Muscle of leg (tissue), 11 donors: Measurements from ENCODE around the gene PDGFRB. TPM values are rescaled to one million over a fixed set of nuclear protein-coding genes. Genes with fewer than 3 reads are reported as not detected.

Experiments used
- DNase-seq: peaks from one replicate; pipeline ENCODE4 v3.0.0; 2013
- H3K27ac ChIP-seq: one replicate; pipeline ENCODE4 v1.5.1; 2013; ENCODE audit warnings: mild to moderate bottlenecking, low read length, control low read depth
- H3K27me3 ChIP-seq: one replicate; pipeline ENCODE4 v1.6.1; 2013; ENCODE audit warnings: low read length; ENCODE audit not compliant: control insufficient read depth, insufficient read depth
- H3K36me3 ChIP-seq: one replicate; pipeline ENCODE4 v1.6.1; 2013; ENCODE audit warnings: low read length; ENCODE audit not compliant: control insufficient read depth, insufficient read depth
- H3K4me1 ChIP-seq: one replicate; pipeline ENCODE4 v1.6.1; 2013; ENCODE audit warnings: low read length; ENCODE audit not compliant: control insufficient read depth, insufficient read depth
- H3K4me3 ChIP-seq: one replicate; pipeline ENCODE4 v1.5.1; 2013; ENCODE audit warnings: low read length, control low read depth
- H3K9me3 ChIP-seq: replicated peaks from 2 replicates; pipeline ENCODE4 v1.6.1; 2013; ENCODE audit warnings: low read depth, low read length; ENCODE audit not compliant: control insufficient read depth
- WGBS: methylation state at CpG from one replicate; pipeline ENCODE4 v1.1.5; 2013; ENCODE audit warnings: missing lambda C conversion rate; ENCODE audit not compliant: insufficient coverage; 5-methylcytosine and 5-hydroxymethylcytosine counted together
- polyA plus RNA-seq, 8 donors: library from polyadenylated mRNA; unstranded; fragments of 120-200 nt; gene quantifications; one replicate each; pipeline versions ENCODE4 v1.2.1 to v1.2.3, GENCODE V29; 2013; ENCODE audit warnings: inconsistent platforms in 1 of 8, low replicate concordance in 1 of 8; ENCODE audit not compliant: insufficient read length in 8 of 8, insufficient read depth in 1 of 8
- total RNA-seq: library from RNA; stranded (reverse); fragments of 120-200 nt; gene quantifications from one replicate; pipeline ENCODE4 v1.2.4, GENCODE V29; 2013

PDGFRB gene
- total and polyA plus RNA-seq, 9 donors: 109 to 152 (median 129) TPM

DNA sequence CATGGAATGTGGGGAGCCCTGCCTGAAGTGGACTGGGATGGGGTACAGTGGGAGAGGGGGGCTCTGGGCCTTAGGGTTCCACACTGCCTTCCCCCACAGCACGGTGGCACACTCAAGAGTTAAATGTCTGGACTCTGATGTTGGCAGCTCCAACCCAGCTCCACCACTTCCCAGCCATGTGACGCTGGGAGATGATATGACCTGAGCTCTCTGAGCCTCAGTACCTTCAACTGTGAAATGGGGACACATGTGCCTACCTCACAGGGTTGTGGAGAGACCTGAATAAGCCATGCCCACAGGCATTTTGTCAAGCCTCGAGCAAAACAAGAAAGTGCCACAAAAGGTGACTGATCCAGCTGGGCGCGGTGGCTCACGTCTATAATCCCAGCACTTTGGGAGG is 3.4 kb upstream of the PDGFRB start:
- peaks cover 79% of the 10 kb centered on the region for H3K4me1 ChIP-seq
- H3K9me3 ChIP-seq: no peaks in the 10 kb centered on the region
- H3K27ac ChIP-seq: peak overlapping the region; percentile 47
- H3K4me3 ChIP-seq: no peak overlapping the region
- DNase-seq: no peak
- peaks cover under 1% of the 10 kb centered on the region for H3K36me3 ChIP-seq
- H3K27me3 ChIP-seq: peaks cover 7% of the 10 kb centered on the region
- 64% methylated on average over 5 of the region's 6 CpGs for WGBS

DNA sequence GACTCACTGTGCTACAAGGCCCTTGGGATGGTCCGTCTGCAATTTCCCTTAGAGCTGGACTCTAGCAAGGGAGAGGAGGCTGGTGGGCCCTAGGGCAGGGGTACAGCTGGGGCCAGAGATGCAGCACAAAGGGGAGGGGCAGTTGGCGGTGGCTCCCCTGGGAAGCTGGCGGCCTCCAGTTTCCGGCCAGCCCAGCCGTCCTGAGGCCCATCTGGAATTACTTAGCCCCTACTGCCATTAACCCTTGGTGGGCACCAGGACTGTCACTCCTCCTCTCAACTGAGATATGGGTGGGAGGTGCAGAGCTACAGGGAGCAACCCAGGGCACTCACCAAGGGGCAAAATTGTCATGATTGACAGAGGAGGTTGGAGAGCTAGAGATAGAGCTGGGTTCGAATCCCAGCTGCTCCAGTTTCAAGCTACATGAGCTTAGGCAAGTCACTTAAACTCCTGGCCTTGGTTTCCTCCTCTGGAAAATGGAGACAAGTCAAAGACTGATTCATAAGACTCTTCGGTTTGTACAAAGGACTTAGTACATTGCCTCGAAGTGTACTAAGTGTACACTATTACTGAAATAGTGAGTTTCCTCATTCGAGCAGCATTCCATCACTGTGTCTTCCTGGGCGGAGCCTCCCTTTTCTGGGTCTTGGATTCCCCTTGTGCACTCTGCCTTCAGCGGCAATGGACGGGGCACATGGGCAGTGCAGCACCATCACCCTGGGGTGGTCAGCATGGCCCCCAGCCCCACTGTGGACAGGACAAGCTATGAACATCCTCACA is 2.7 kb upstream of the PDGFRB start:
- WGBS: 30% methylated on average over 7 of the region's 12 CpGs
- Histone ChIP-seq H3K9me3 (no peaks in the 10 kb centered on the region), H3K36me3 (peaks cover 6% of the 10 kb centered on the region), H3K4me1 (peaks cover 79% of the 10 kb centered on the region), H3K27me3 (peaks cover 7% of the 10 kb centered on the region), H3K4me3 (no peak overlapping the region), H3K27ac (peak overlapping the region; percentile 65)
- peak; percentile 53 for DNase-seq

DNA sequence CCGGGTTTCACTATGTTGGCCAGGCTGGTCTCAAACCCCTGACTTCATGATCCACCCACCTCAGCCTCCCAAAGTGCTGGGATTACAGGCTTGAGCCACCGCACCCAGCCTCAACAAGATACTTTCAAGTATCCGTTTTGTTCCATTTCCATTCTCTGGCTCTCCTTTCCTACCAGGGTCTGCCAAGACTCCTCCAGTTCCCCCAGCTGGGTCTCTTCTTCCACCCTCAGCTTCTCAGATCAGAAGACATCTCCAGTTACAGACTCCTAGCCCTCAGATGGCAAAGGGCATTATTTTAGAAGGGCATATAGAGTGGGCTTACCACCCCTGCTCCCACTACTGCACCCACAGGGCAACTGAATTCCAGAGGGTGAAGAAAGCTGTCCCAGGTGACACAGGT is 1.5 kb upstream of the PDGFRB start:
- DNase-seq: peak; percentile 59
- peaks cover 80% of the 10 kb centered on the region for H3K4me1 ChIP-seq
- peaks cover 8% of the 10 kb centered on the region for H3K36me3 ChIP-seq
- H3K4me3 ChIP-seq: no peak overlapping the region
- H3K27ac ChIP-seq: peak overlapping the region; percentile 75
- no peaks in the 10 kb centered on the region for H3K9me3 ChIP-seq
- WGBS: 41% methylated on average over 3 of the region's 3 CpGs
- peaks cover 7% of the 10 kb centered on the region for H3K27me3 ChIP-seq

DNA sequence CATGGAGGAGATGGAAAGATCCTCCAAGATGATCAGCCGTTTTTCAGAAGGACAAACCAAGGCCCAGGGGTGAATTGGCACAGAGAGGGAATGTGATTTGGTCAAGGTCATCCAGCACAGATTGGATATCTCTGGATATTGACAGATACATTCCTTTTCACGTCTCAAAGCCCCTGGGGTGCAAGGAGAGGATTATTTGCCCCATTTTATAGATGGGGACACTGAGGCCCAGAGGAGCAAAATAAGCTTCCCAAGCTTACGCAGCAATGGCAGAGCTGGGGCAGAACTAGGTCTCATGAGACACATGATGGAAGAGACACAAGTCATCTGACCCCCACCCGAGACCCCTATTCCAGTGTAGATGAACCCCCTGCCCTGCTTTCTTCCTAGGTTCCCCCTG is 895 bp upstream of the PDGFRB start:
- Histone ChIP-seq H3K27ac (peak overlapping the region; percentile 87), H3K9me3 (no peaks in the 10 kb centered on the region), H3K4me3 (no peak overlapping the region), H3K4me1 (peaks cover 75% of the 10 kb centered on the region), H3K36me3 (peaks cover 8% of the 10 kb centered on the region), H3K27me3 (peaks cover 7% of the 10 kb centered on the region)
- no peak for DNase-seq
- WGBS: 0% methylated on average over 1 of the region's 4 CpGs

DNA sequence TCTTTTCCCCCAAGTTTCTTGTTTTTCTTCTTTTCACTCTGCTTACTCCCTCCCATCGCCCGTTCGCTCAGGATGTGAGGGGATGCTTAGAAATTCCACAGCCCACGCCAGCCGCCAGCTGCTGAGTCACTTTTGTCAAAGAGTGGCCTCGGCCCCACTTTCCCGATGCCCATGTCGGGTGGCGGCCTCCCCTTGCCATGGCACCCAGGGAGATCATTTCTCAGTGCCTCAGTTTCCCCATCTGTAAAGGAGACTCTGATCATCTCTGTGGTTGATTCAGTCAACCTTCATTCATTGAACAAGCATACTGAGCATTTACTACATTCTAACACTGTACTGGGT is 353 bp upstream of the PDGFRB start:
- H3K27me3 ChIP-seq: peaks cover 7% of the 10 kb centered on the region

DNA sequence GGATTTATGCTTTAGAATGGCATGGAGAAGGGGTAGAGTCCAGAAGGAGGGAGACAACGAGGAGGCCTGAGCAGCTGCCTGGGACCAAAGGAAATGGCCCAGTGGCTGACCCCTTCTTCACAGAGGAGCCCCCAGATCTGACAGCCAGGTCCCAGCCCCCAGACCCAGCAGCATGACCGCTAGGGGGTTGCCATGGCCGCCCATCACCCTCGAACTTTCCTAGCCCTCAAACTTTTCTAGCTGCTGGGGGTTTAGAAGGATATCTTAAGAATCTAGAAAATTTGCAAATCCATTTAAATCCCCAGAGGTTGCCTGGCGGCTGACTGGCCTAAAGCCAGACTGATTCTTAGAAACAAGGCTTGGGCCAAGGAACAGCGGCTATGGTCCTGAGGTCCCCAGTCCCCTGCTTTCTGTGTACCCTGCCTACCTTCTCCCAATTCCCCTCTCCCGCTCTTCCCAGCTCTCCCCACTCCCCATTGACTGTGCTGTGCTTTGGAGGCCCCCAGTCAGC is 972 bp downstream of the PDGFRB start:
- no peak for DNase-seq
- Histone ChIP-seq H3K4me1 (peaks cover 70% of the 10 kb centered on the region), H3K9me3 (no peaks in the 10 kb centered on the region), H3K36me3 (peaks cover 10% of the 10 kb centered on the region), H3K4me3 (peak overlapping the region; percentile 58), H3K27me3 (peaks cover 7% of the 10 kb centered on the region), H3K27ac (peak overlapping the region; percentile 87)
- WGBS: 0% methylated on average over 2 of the region's 7 CpGs

More for the DNA sequence above, 353 bp upstream of the PDGFRB start:
- peaks cover 73% of the 10 kb centered on the region for H3K4me1 ChIP-seq
- H3K36me3 ChIP-seq: peaks cover 10% of the 10 kb centered on the region
- peak overlapping the region; percentile 87 for H3K27ac ChIP-seq
- 0% methylated on average over 9 of the region's 9 CpGs for WGBS
- peak overlapping the region; percentile 58 for H3K4me3 ChIP-seq
- H3K9me3 ChIP-seq: no peaks in the 10 kb centered on the region
- no peak for DNase-seq

DNA sequence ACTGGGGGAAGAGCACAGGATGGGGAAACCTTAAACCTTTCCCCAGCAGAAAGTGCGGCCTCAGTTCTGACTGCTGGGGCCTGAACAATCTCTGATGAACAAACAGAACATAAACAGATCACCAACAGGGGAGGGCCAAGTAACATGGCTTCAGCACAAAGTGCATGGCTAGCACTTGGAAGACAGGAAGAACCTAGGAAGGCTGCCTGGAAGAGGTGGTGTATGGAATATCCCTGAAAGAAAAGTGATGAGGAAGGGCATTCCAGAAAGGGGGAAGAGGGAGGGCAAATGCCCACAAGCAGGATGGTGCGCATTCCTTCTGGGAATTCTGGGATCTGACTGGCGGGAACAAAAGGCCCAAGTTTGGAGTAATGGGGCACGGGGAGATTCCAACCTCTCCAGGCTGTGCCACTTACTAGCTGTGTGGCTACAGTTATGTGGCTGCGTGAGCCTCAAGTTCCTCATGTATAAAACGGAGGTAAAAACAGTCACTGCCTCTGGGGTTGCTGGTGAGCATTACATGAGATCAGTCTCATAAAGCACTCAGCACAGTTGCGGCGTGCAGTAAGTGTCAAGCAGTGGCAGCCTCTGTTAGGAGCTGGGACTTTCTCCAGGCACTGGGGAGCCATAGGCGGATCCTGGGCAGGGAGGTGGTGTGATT is 1.6 kb downstream of the PDGFRB start:
- peak; percentile 69 for DNase-seq
- Histone ChIP-seq H3K4me3 (peak overlapping the region; percentile 58), H3K9me3 (no peaks in the 10 kb centered on the region), H3K27ac (peak overlapping the region; percentile 87), H3K27me3 (peaks cover 7% of the 10 kb centered on the region), H3K36me3 (peaks cover 10% of the 10 kb centered on the region), H3K4me1 (peaks cover 67% of the 10 kb centered on the region)
- 24% methylated on average over 8 of the region's 9 CpGs for WGBS

DNA sequence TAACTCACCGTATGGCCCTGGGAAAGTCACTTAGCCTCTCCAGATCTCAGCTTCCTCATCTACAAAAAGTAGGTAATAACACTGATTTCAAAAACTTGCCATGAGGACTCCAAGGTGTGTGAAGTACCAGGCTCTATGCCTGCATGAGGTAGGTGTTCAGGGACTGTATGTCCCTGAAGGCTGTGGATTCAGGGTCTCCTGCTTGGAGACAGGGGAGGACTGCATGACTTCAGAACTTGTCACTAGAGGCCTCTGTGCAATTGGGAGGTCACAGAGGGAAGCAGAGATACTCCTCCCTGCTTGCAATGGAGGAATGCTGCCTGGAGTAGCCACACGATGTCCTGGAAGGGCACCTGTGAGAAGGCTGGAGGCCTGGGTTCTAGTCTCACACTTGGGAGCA is 2.2 kb downstream of the PDGFRB start:
- peak overlapping the region; percentile 58 for H3K4me3 ChIP-seq
- H3K4me1 ChIP-seq: peaks cover 64% of the 10 kb centered on the region
- peaks cover 7% of the 10 kb centered on the region for H3K27me3 ChIP-seq
- WGBS: no CpG with 5 or more reads among the region's 2 CpGs
- no peak for DNase-seq
- peaks cover 12% of the 10 kb centered on the region for H3K36me3 ChIP-seq
- H3K9me3 ChIP-seq: no peaks in the 10 kb centered on the region
- H3K27ac ChIP-seq: peak overlapping the region; percentile 87

DNA sequence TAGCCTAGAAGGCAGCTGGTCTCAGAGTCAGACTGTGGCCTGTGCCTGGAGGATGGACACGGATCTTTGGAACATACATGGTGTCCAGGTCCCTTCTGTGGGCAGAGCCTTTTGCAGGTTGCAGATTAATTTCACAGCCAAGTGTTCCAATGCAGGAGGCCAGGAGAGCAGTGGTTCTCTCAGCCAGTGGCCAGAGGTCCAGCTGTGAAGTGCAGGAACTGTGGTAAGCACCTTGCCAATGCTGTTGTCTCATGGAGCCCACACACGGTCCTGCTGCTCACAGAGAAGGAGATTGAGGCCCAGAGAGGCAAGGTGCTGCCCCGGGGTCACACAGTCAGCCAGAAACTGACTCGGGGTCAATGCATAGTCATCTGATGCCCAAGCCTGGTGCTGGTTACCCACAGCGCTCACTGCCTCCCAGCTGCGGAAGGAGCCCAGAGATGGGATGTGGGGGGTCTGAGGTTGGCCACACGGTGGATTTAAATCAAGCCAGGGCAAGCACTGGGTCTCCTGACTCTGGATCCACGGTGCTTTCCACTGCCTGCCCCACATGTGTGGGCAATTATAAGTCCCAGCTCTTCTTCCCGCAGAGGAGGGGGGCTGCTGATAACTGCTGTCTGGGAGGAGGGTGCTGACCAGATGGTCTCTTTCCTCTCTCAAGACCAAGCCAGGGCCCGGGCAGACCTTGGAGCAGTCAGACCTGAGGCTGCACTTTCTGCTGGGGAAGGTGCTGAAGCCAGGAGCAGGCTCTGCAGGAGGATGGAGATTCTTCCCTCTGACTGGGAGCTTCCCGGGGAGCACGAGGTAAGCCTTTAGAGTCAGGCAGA is 2.8 kb downstream of the PDGFRB start:
- Histone ChIP-seq H3K4me3 (peak overlapping the region; percentile 58), H3K9me3 (no peaks in the 10 kb centered on the region), H3K4me1 (peaks cover 63% of the 10 kb centered on the region), H3K27me3 (peaks cover 7% of the 10 kb centered on the region), H3K27ac (peak overlapping the region; percentile 35), H3K36me3 (peaks cover 15% of the 10 kb centered on the region)
- no peak for DNase-seq
- WGBS: 21% methylated on average over 8 of the region's 12 CpGs

DNA sequence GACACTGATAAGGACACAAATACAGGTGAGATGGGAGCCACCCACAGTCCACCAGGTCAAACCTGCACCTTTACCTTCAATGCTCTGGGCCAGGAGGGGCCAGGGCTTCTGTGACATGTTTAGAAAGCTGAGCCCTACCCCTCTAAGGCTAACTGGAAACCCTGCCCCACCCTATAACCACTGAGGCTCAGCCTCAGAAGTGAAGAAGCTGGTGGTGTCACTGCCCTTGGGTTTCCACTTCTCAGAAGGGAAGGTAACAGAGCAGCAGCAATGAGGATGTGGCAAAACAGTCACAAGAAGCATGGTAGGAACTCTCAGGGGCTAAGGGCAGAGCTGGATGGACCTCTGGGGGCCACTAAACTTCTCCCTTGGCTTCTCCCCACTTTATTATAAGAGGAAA is 6.0 kb downstream of the PDGFRB start:
- no peaks in the 10 kb centered on the region for H3K27me3 ChIP-seq
- no peak overlapping the region for H3K4me3 ChIP-seq
- H3K9me3 ChIP-seq: no peaks in the 10 kb centered on the region
- peaks cover 60% of the 10 kb centered on the region for H3K4me1 ChIP-seq
- no peak overlapping the region for H3K27ac ChIP-seq
- H3K36me3 ChIP-seq: peaks cover 17% of the 10 kb centered on the region
- DNase-seq: no peak
